ENCODE data around the gene RAMP1.

RAMP1 gene

GRCh38 chr2:237879991-237880560 is 20.7 kb downstream of the RAMP1 start:
- H3K4me1 ChIP-seq: peaks cover 27% of the 10 kb centered on the region
- peaks cover 4% of the 10 kb centered on the region; the same call in 1 of the 2 replicates for H3K36me3 ChIP-seq
- no peak for DNase-seq
- TF ChIP-seq, protein P1, sequence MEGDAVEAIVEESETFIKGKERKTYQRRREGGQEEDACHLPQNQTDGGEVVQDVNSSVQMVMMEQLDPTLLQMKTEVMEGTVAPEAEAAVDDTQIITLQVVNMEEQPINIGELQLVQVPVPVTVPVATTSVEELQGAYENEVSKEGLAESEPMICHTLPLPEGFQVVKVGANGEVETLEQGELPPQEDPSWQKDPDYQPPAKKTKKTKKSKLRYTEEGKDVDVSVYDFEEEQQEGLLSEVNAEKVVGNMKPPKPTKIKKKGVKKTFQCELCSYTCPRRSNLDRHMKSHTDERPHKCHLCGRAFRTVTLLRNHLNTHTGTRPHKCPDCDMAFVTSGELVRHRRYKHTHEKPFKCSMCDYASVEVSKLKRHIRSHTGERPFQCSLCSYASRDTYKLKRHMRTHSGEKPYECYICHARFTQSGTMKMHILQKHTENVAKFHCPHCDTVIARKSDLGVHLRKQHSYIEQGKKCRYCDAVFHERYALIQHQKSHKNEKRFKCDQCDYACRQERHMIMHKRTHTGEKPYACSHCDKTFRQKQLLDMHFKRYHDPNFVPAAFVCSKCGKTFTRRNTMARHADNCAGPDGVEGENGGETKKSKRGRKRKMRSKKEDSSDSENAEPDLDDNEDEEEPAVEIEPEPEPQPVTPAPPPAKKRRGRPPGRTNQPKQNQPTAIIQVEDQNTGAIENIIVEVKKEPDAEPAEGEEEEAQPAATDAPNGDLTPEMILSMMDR (IDR thresholded peaks at IDR 0.05; ENCODE audit: low read depth, low read length): no peak
- no peaks in the 10 kb centered on the region for H3K27me3 ChIP-seq
- no peak overlapping the region for H3K4me3 ChIP-seq (ENCODE audit: low read depth, low read length)
- H3K9me3 ChIP-seq: no peaks in the 10 kb centered on the region

DNA sequence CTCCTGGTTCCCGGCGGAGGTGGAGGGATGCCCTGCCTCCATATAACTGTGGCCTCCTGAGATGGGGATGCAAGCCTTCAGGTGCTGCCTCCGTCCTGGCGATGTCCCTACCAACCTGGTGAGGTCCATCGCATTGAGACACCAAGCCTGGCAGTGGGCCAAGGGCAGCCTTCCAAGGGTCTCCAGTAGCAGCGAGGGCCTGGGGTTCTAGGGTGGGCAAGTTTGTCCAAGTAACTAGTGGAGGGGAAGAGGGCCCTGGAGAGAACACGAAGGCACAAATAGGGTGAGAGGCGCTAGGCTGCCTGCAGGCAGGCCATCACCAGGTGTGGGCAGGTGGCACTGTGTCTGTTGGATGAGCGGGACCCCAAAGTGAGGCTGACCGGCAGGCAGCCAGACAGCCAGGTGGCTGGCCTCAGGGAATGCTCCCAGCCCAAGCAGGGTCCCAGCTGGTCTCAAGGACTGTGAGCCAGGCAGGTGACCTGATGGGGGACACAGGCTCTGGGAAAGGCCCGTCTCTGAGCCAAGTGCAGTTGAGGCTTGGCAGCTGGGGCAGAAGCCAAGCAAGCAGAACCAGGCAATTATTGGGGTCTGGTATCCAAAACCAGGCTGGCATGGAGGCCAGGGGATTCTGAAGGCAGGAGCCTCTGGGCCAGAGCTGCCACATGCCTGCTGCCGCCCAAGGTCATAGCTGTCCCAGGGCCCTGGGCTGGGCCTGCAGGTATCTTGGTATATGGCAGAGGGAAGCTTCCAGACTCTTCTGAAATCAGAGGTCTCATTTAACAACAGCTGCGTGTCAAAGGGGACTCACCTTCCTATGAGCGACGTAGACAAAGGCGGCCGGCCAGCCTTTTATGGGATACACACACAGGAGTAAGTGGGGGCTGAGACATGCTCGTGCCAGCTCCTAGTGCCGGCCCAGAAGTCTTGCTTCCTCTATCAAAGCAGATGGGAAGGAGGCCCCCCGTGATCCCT is 23.4 kb downstream of the RAMP1 start:
- no peaks in the 10 kb centered on the region for H3K27me3 ChIP-seq
- peaks cover 48% of the 10 kb centered on the region for H3K4me1 ChIP-seq
- H3K4me3 ChIP-seq (ENCODE audit: low read depth, low read length): no peak overlapping the region
- TF ChIP-seq, protein P1 (IDR thresholded peaks at IDR 0.05; ENCODE audit: low read depth, low read length): no peak
- DNase-seq: peak; percentile 43
- 0 out of 2 replicates have a peak, but pooled peaks cover 4% of the 10 kb centered on the region for H3K36me3 ChIP-seq
- no peaks in the 10 kb centered on the region for H3K9me3 ChIP-seq

DNA sequence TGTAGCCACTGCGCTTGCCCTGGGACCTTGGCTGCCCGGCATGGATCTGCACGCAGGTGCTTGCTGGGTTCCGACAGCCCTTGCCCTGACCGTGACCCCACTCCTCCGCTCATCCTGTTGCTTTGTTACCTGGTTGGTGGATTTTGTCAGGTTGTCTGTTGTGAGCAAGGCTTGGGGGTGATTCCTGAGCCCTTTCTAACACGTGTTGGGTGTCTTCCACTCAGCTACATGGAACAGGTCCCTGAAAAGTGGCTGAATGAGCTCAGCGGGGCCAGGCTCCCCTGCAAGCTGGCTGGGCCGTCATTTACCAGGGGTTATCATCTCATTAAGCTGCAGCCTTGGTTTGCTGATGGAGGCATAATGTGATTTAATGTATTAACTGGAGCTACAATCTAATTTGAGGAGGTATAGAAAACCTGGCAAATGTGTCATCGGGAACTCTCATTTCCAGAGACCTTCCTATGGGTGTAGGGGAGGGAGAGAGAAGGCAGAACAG is 24.6 kb downstream of the RAMP1 start:
- TF ChIP-seq, protein P1 (IDR thresholded peaks at IDR 0.05; ENCODE audit: low read depth, low read length): no peak
- Histone ChIP-seq H3K27me3 (no peaks in the 10 kb centered on the region), H3K4me1 (peaks cover 45% of the 10 kb centered on the region), H3K9me3 (no peaks in the 10 kb centered on the region), H3K4me3 (ENCODE audit: low read depth, low read length) (no peak overlapping the region), H3K36me3 (0 out of 2 replicates have a peak, but pooled peaks cover 4% of the 10 kb centered on the region)
- DNase-seq: peak; percentile 92

DNA sequence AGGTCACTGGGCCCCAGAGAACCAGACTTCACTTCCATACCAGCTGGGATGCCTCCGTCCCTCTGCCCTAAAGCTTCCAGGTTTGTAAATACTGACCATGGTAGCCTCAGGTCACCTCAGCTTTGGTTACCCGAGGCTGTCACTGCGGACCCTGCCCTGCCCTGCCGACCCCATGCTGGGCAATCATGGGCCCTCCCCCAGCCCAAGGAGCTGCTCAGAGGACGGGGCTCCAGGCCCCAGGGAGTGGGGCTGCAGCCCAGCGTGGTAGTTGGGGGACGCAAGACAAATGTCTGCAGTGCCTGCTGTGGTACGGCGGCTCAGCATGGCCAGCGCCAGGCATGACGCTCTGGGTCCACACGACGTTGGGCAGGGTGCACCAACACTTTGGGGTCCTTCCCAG is 25.3 kb downstream of the RAMP1 start:
- H3K4me3 ChIP-seq (ENCODE audit: low read depth, low read length): no peak overlapping the region
- TF ChIP-seq, protein P1 (IDR thresholded peaks at IDR 0.05; ENCODE audit: low read depth, low read length): no peak
- H3K9me3 ChIP-seq: no peaks in the 10 kb centered on the region
- no peaks in the 10 kb centered on the region for H3K27me3 ChIP-seq
- DNase-seq: no peak
- 0 out of 2 replicates have a peak, but pooled peaks cover 4% of the 10 kb centered on the region for H3K36me3 ChIP-seq
- peaks cover 43% of the 10 kb centered on the region for H3K4me1 ChIP-seq

GRCh38 chr2:237885111-237885930 is 25.9 kb downstream of the RAMP1 start:
- peak overlapping the region; percentile 18; the same call in 1 of the 2 replicates for H3K4me3 ChIP-seq (ENCODE audit: low read depth, low read length)
- H3K36me3 ChIP-seq: 0 out of 2 replicates have a peak, but pooled peaks cover 4% of the 10 kb centered on the region
- DNase-seq: no peak
- TF ChIP-seq, protein P1 (IDR thresholded peaks at IDR 0.05; ENCODE audit: low read depth, low read length): no peak
- H3K27me3 ChIP-seq: no peaks in the 10 kb centered on the region
- peaks cover 43% of the 10 kb centered on the region for H3K4me1 ChIP-seq
- H3K9me3 ChIP-seq: no peaks in the 10 kb centered on the region
